GM19324 (cell line): ENCODE results near the gene MED26.
"Not testable (repeated sequence)": the region's sequence is repeated elsewhere in the genome, so short reads cannot be mapped to it uniquely, and the experiment has no call there.

ENCODE experiments used
- ATAC-seq: cut with Tn5 transposase; IDR thresholded peaks from one replicate; pipeline ENCODE4 v1.9.1; 2021; ENCODE audit warnings: mild to moderate bottlenecking, moderate library complexity; ENCODE audit not compliant: unreplicated experiment, low FRiP score

The MED26 gene, protein sequence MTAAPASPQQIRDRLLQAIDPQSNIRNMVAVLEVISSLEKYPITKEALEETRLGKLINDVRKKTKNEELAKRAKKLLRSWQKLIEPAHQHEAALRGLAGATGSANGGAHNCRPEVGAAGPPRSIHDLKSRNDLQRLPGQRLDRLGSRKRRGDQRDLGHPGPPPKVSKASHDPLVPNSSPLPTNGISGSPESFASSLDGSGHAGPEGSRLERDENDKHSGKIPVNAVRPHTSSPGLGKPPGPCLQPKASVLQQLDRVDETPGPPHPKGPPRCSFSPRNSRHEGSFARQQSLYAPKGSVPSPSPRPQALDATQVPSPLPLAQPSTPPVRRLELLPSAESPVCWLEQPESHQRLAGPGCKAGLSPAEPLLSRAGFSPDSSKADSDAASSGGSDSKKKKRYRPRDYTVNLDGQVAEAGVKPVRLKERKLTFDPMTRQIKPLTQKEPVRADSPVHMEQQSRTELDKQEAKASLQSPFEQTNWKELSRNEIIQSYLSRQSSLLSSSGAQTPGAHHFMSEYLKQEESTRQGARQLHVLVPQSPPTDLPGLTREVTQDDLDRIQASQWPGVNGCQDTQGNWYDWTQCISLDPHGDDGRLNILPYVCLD

DNA sequence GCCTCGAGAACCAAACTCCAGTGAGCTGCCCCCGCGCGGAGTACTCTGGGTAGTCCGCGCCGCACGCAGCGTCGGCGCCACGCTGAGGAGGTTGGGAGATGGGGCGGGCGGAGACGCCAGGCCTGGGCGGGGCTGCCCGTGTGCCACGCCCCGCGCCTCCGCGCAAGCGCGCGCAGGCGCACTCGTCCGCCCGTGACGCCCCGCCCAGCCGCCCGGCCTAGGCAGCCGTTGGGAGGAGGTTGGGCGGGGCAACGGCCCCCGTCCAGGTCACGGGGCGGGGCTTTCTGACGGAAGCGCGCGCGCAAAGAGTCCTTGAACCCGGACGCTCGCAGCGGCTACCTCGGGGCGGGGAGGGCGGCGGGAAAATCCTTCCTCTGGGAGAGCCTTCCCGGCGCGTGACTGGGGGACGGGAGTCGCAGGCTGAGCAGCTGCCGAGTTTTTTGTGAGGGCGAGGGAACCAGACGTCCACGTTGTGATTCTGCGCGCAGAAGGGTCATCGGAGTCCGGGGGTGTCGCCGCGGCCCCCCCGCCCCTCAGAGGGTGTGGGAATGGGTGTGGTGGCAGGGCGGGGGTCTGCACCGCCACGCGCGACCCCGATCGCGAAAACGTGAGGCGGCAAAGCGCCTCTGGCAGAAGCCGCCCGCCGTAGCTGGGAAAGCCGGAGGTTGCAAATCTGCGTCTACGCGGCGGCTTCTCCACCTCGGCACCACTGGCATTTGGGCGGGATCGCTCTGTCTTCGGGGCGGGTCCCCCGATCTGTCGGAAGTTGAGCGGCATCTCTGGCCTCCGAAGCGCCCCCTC is at the start of gene MED26:
Gene MED26 (minus strand): TSS at position 22 of the 801 bp plus-strand sequence. CDS start 261 bp downstream, outside the sequence.
- peak; percentile 88 for ATAC-seq

GRCh38 chr19:16677055-16677454 is 49.1 kb upstream of the MED26 start:
- ATAC-seq, result no peak

DNA sequence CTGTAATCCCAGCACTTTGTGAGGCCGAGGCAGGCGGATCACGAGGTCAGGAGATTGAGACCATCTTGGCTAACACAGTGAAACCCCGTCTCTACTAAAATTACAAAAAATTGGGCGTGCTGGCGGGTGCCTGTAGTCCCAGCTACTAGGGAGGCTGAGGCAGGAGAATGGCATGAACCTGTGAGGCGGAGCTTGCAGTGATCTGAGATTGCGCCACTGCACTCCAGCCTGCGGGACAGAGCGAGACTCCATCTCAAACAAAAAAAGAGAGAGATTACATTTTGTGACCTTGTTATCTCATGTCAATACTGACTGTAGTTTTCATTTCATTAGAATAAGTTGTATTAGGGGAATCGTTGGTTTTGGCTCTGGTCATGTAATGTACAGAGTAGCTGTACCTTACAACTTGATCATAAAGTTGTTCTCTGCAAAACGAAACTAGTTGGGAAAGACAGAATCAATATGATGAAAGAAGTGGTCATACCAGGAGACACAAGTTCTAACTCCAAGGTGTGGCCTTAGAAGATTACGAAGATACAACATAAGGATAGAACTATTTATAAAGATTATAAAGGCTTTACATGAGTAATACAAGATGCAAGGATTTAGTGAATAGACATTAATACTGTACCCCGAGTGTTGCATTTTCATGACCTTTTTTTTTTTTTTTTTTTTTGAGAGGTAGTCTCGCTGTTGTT is 48.2 kb upstream of the MED26 start:
- ATAC-seq, result no peak

DNA sequence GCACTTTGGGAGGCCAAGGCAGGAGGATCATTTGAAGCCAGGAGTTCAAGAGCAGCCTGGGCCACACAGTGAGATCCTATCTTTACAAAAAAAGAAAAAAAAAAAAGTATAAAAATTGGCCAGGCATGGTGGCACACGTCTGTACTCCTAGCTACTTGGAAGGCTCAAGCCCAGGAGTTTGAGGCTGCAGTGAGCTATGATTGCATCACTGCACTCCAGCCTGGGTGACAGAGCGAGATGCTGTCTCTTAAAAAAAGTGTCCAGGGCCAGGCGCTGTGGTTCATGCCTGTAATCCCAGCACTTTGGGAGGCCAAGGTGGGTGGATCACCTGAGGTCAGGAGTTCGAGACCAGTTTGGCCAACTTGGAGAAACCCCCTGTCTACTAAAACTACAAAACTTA is 45.8 kb upstream of the MED26 start:
- not testable (repeated sequence) for ATAC-seq

DNA sequence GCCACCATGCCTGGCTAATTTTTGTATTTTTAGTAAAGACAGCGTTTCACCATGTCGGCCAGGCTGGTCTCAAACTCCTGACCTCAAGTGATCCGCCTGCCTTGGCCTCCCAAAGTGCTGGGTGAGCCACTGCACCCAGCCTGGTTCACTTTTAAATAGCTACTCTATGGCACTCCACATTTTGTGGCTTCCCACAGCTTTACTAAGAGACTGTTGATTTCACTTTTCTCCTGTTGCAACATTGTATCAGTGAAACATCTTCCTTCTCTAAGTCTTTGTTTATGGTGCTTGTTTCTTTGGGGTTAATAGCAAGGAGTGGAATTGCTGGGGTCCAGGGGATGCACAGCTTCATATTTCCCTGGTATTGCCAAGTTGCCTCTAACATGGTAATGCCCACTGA is 45.2 kb upstream of the MED26 start:
- ATAC-seq, result no peak

DNA sequence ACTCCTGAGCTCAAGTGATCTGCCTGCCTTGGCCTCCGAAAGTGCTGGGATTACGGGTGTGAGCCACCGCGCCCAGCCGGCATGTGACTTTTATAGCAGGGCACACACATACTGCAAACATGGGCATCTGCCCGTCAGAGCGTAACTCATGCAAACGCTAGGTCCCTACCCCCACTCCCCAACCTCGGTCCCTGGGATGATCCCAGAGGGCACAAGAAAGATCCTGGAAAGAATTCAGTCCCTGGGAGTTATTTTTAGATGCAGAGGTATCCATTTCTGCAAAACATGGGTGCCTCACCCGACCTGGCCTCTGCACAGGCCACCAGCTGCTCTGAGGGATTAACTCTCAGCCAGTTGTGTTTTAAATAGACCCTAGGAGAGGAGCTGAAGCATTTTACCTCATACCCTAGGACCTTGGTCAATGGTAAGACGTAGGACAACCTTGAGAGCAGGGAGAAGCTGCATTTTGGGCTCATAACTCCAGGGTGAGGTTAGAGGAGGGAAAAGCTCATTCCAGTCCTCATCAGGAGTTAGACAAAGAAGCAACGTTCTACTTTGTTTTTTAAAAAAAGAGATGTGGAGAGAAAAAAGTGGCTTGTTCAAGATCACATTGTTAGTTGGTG is 43.8 kb upstream of the MED26 start:
- ATAC-seq, result no peak

GRCh38 chr19:16670291-16670690 is 42.3 kb upstream of the MED26 start:
- ATAC-seq, result no peak

DNA sequence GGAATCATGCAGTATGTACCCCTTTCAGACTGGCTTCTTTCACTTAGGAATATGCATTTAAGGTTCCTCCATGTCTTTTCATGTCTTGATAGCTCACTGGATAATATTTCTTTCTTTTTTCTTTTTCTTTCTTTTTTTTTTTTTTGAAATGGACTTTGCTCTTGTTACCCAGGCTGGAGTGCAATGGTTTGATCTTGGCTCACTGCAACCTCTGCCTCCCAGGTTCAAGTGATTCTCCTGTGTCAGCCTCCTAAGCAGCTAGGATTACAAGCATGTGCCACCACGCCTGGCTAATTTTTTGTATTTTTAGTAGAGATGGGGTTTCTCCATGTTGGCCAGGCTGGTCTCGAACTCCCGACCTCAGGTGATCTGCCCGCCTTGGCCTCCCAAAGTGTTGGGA is 40.7 kb upstream of the MED26 start:
- ATAC-seq, result not testable (repeated sequence)

DNA sequence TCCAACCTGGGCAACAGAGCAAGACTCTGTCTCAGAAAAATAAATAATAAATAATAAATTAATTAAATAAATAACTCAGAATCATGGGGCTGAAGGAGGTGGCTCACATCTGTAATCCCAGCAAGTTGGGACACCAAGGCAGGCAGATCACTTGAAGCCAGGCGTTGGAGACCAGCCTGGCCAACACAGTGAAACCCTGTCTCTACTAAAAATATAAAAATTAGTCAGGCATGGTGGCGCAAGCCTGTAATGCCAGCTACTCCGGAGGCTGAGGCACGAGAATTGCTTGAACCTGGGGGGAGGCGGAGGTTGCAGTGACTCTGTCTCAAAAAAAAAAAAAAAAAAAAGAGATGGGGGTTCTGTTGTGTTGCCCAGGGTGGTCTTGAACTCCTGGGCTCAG is 40.2 kb upstream of the MED26 start:
- ATAC-seq, result no peak

- ATAC-seq, result no peak
These were observed 33.6 kb upstream of the MED26 start for GRCh38 chr19:16661480-16662034.

DNA sequence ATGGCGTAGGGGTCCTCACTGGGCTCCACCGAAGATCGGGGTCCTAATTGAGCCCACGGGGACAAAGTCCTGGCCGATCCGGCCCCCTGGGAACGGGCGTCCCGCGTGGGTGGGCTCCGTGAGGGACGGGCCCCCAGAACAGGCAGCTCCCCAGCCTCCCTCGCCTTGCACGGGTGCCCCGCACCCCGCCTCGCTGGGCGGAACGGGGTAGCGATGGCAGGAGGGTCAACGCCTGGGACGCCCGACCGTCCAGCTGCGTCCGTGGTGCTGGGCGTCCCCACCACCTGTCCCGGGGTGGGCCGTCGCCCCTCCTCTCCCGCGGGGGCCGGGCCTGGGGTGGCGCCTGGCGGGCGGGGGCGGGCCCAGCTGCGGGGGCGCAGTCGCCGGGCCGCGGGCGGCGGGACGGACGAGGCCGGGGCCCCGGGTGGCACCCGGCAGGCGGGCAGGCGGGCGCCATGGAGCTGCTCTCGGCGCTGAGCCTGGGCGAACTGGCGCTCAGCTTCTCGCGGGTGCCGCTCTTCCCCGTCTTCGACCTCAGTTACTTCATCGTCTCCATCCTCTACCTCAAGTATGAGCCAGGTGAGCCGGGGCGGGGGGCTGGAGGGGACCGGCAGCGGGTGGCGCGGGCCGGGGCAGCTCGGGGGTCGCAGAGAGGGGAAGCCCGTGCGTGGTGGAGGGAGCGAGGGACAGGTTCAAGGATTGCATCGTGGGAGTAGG is 32.9 kb upstream of the MED26 start, which contains the start of gene TMEM38A:
Gene TMEM38A (plus strand): TSS at position 377 of the 717 bp plus-strand sequence. CDS start 79 bp downstream, at position 456.
- peak; percentile 15 for ATAC-seq

GRCh38 chr19:16659832-16660708 is 32.1 kb upstream of the MED26 start, which contains the start of gene SMIM7:
SMIM7 (minus strand) TSS chr19:16660144; CDS start chr19:16660110, 34 bp downstream.
- ATAC-seq, result peak; percentile 90

DNA sequence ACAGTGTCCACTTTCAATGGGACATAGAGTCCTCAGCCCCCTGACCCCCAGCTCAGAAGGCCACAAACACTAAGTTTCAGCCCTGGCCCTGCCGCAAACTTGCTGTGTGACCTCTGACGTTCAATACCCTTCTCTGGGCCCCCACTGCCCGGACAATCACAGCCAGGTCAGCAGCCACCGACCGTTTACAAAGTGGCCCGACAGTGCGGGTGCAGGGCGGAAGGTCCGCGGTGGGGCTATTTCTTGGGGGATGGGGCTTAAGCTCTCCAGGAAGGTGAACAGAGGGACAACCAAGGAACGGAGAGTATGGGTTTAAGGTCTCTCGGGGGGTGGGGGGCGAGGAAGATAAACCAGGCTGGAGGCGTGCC is 31.4 kb upstream of the MED26 start:
- ATAC-seq, result no peak

DNA sequence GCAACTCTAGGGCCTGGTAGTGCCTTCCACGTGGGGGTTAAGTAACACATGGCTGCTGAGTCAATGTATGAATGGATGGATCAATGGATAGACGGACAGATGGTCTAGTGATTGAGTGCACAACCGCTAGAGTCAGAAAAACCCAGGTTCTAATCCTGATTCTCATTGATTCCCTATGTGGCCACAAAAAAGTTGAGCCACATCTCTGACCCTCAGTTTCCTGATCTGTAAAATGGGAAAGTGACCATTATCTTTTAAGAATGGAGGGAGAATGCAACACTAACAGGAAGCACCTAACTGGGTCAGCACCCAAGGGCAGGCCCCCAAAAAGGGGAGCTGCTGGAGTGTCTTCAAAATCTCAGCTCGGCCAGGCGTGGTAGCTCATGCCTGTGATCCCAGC is 29.4 kb upstream of the MED26 start:
- no peak for ATAC-seq

- no peak for ATAC-seq
These were observed 27.7 kb upstream of the MED26 start for GRCh38 chr19:16655727-16656126.

DNA sequence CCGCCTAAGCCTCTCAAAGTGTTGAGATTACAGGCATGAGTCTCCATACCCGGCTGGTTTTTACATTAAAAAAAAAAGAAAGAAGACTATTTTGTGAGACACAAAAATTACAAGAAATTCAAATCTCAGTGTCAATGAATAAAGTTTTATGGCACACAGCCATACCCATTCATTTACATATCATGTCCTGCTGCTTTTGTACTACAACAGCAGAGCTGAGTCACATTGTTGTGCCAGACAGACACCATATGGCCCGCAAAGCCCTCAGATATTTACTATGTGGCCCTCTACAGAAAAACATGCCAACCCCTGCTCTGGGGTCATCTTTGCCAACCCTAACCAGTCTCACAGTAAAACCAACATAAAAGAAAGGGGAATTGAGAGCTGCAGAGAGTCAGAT is 26.6 kb upstream of the MED26 start:
- ATAC-seq, result no peak

DNA sequence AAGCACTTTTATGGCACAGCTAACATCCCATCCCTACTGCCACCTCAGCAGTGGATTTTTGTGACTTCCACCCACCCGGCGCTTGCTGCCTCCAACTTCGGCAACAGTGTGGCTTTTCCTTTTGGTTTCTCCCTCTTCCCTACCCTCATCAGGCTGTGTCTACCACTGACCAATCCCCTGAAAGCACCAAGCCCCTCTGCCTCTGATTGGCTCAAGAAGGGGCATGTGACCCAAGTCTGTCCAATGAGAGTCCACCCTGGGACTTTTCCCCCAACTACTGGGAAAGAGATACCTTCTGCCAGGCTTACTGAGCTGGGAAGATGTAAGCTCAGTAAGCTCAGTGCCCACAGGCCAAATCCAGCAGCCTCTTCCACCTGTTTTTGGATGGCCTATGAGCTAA is 26.1 kb upstream of the MED26 start:
- ATAC-seq, result no peak

- no peak for ATAC-seq
These were observed 24.9 kb upstream of the MED26 start for GRCh38 chr19:16652854-16653253.
